WTC11 (cell line): ENCODE data around the gene SLC2A4RG.

Experiments
- AFF4 ChIP-seq: sonication (generic); formaldehyde crosslinking; IDR thresholded peaks from 2 replicates; pipeline ENCODE4 v1.8.1; 2023; ENCODE audit warnings: mild to moderate bottlenecking, missing genetic modification reagents, borderline replicate concordance
- CREB1 ChIP-seq: sonication (generic); formaldehyde crosslinking; IDR thresholded peaks from 2 replicates; pipeline ENCODE4 v1.8.0; 2023; ENCODE audit warnings: mild to moderate bottlenecking, missing genetic modification reagents
- CTCF ChIP-seq: fragments of 200-600 bp; IDR thresholded peaks from 2 replicates; pipeline ENCODE4 v1.8.0; 2022; ENCODE audit warnings: antibody characterized with exemption
- E2F1 ChIP-seq: sonication (generic); formaldehyde crosslinking; IDR thresholded peaks from 2 replicates; pipeline ENCODE4 v1.8.0; 2022; ENCODE audit warnings: mild to moderate bottlenecking, missing genetic modification reagents
- E2F5 ChIP-seq: sonication (generic); formaldehyde crosslinking; IDR thresholded peaks from 2 replicates; pipeline ENCODE4 v1.8.1; 2022; ENCODE audit warnings: mild to moderate bottlenecking, moderate library complexity, missing genetic modification reagents
- ELF4 ChIP-seq: sonication (generic); formaldehyde crosslinking; IDR thresholded peaks from 2 replicates; pipeline ENCODE4 v1.8.1; 2022; ENCODE audit warnings: low read depth, mild to moderate bottlenecking, moderate library complexity, missing genetic modification reagents
- EMX1 ChIP-seq: fragments of 250-450 bp; sonication (Bioruptor Pico); IDR thresholded peaks from 2 replicates; pipeline ENCODE4 v1.8.0; 2021; ENCODE audit warnings: mild to moderate bottlenecking
- ESRRA ChIP-seq: sonication (generic); formaldehyde crosslinking; IDR thresholded peaks from 2 replicates; pipeline ENCODE4 v1.8.1; 2022; ENCODE audit warnings: mild to moderate bottlenecking, missing genetic modification reagents, borderline replicate concordance
- HMGA2 ChIP-seq: fragments of 250-450 bp; sonication (Bioruptor Pico); IDR thresholded peaks from 2 replicates; pipeline ENCODE4 v1.4.0; 2021; ENCODE audit warnings: mild to moderate bottlenecking, moderate library complexity
- NR2C2 ChIP-seq: sonication (generic); formaldehyde crosslinking; IDR thresholded peaks from 2 replicates; pipeline ENCODE4 v1.8.0; 2022; ENCODE audit warnings: mild to moderate bottlenecking, missing genetic modification reagents
- SP1 ChIP-seq: sonication (generic); formaldehyde crosslinking; conservative IDR thresholded peaks from 2 replicates; pipeline ENCODE4 v1.8.1; 2022; ENCODE audit warnings: missing genetic modification reagents
- TEAD1 ChIP-seq: sonication (generic); formaldehyde crosslinking; IDR thresholded peaks from 2 replicates; pipeline ENCODE4 v1.8.0; 2022; ENCODE audit warnings: mild to moderate bottlenecking, missing genetic modification reagents
- ZNF232 ChIP-seq: sonication (generic); formaldehyde crosslinking; IDR thresholded peaks from 2 replicates; pipeline ENCODE4 v1.8.0; 2022; ENCODE audit warnings: mild to moderate bottlenecking, missing genetic modification reagents

- no peak for TF ChIP-seq E2F5
- no peak for TF ChIP-seq CREB1 (CRISPR knock-in tag)
- TF ChIP-seq EMX1: no peak
- TF ChIP-seq SP1 (CRISPR knock-in tag): no peak
- no peak for TF ChIP-seq CTCF
- no peak for TF ChIP-seq E2F1
- no peak for TF ChIP-seq AFF4 (CRISPR knock-in tag)
- no peak for TF ChIP-seq TEAD1
- TF ChIP-seq ESRRA (CRISPR knock-in tag): no peak
- no peak for TF ChIP-seq ZNF232 (CRISPR knock-in tag)
- no peak for TF ChIP-seq NR2C2
- TF ChIP-seq HMGA2 (CRISPR knock-in tag): no peak
- TF ChIP-seq ELF4 (CRISPR knock-in tag): no peak
Measured at GRCh38 chr20:63781181-63781580, 41.6 kb downstream of the SLC2A4RG start.
